RWPE1 (cell line): Measurements from ENCODE around the gene MAD2L1BP.
"Not testable (repeated sequence)": the region's sequence is repeated elsewhere in the genome, so short reads cannot be mapped to it uniquely, and the experiment has no call there.

Source experiments
- CTCF ChIA-PET: fragments of 350-600 bp; sonication (Branson Sonifier 250); formaldehyde crosslinking; extraction: SDS; loops from one replicate; lab custom pipeline; 2021; lab: Yijun Ruan, JAX
- POLR2A ChIA-PET: fragments of 400-600 bp; formaldehyde crosslinking; extraction: SDS; loops from one replicate; lab custom pipeline; 2020; ENCODE audit warnings: antibody characterized with exemption; ENCODE audit not compliant: low non-redundant PET; lab: Yijun Ruan, JAX
- DNase-seq: peaks from one replicate; pipeline ENCODE4 v3.0.0; 2012; ENCODE audit warnings: low spot score
- H3K27ac ChIP-seq: fragments of 450-650 bp; 2 replicates; pipeline ENCODE4 v1.5.1; 2017
- CTCF ChIP-seq: fragments of 450-650 bp; conservative IDR thresholded peaks from 2 replicates; pipeline ENCODE4 v1.5.1; 2017; ENCODE audit warnings: low read depth, mild to moderate bottlenecking

The MAD2L1BP gene

GRCh38 chr6:43639984-43640800 is 4.6 kb downstream of the MAD2L1BP start:
- POLR2A ChIA-PET = no interaction called here
- CTCF ChIA-PET = interaction anchor here (0.6 kb wide), 2 partner anchors 42 to 598 kb away, joined by 3 to 5 read pairs; no protein-coding TSS in a partner anchor
- peak overlapping the region; percentile 8; the same call in 1 of the 2 replicates for H3K27ac ChIP-seq
- no peak for DNase-seq
- TF ChIP-seq CTCF = no peak

- POLR2A ChIA-PET = interaction anchor here (0.6 to 1.3 kb wide), 2 partner anchors 15 to 92 kb away, joined by 3 to 4 read pairs; no protein-coding TSS in a partner anchor
- DNase-seq = no peak
- CTCF ChIA-PET = interaction anchor here (0.6 kb wide), 1 partner anchor 23 kb away, joined by 3 read pairs; no protein-coding TSS in a partner anchor
- no peak for TF ChIP-seq CTCF
- H3K27ac ChIP-seq = peak within 1 kb of the TSS; percentile 44
Observed at GRCh38 chr6:43644940-43645612, 9.4 kb downstream of the MAD2L1BP start, which contains the start of gene RSPH9. TSS of gene RSPH9 (plus strand) at chr6:43645036. CDS start at chr6:43645099, 63 bp downstream.

- TF ChIP-seq CTCF = no peak
- ChIA-PET POLR2A (interaction anchor here (0.6 kb wide), 1 partner anchor 92 kb away, joined by 3 read pairs; no protein-coding TSS in a partner anchor), CTCF (interaction anchor here (0.6 kb wide), 1 partner anchor 22 kb away, joined by 3 read pairs; no protein-coding TSS in a partner anchor)
- DNase-seq = no peak
- H3K27ac ChIP-seq = peak overlapping the region; percentile 44
Observed at GRCh38 chr6:43645613-43645964, 9.9 kb downstream of the MAD2L1BP start.

- ChIA-PET POLR2A (no interaction called here), CTCF (interaction anchor here (0.6 kb wide), 2 partner anchors 259 to 327 kb away, joined by 3 read pairs; no protein-coding TSS in a partner anchor)
- no peak overlapping the region for H3K27ac ChIP-seq
- no peak for TF ChIP-seq CTCF
- DNase-seq = no peak
Observed at GRCh38 chr6:43647613-43648012, 12.0 kb downstream of the MAD2L1BP start.

GRCh38 chr6:43648248-43648647 is 12.6 kb downstream of the MAD2L1BP start:
- no peak for DNase-seq
- no peak for TF ChIP-seq CTCF
- POLR2A ChIA-PET = interaction anchor here (0.6 kb wide), 1 partner anchor 61 kb away, joined by 3 read pairs; no protein-coding TSS in a partner anchor
- CTCF ChIA-PET = interaction anchor here (0.6 kb wide), 2 partner anchors 258 to 326 kb away, joined by 3 read pairs; no protein-coding TSS in a partner anchor
- H3K27ac ChIP-seq = no peak overlapping the region

GRCh38 chr6:43652822-43653221 is 17.2 kb downstream of the MAD2L1BP start:
- POLR2A ChIA-PET, H3K27ac ChIP-seq, DNase-seq, CTCF ChIA-PET: not testable (repeated sequence)
